PC-3 (cell line): ENCODE data around the gene SULT1A1.
"Not testable (repeated sequence)": the region's sequence is repeated elsewhere in the genome, so short reads cannot be mapped to it uniquely, and the experiment has no call there.

Experiments used
- CTCF ChIP-seq: fragments of 300-600 bp; sonication (generic); conservative IDR thresholded peaks from 2 replicates; pipeline ENCODE4 v1.5.1; 2017; ENCODE audit warnings: antibody characterized with exemption, low read depth, mild to moderate bottlenecking, low read length
- EZH2 ChIP-seq: fragments of 300-600 bp; sonication (generic); IDR thresholded peaks from one replicate; pipeline ENCODE4 v1.6.1; 2017; ENCODE audit warnings: antibody characterized with exemption, mild to moderate bottlenecking, low read length; ENCODE audit not compliant: unreplicated experiment
- EZH2phosphoT487 ChIP-seq: fragments of 300-600 bp; sonication (generic); IDR thresholded peaks from 2 replicates; pipeline ENCODE4 v1.6.1; 2018; ENCODE audit warnings: mild to moderate bottlenecking, antibody characterized with exemption, low read length, borderline replicate concordance

GRCh38 chr16:28600965-28601364 is 8.9 kb downstream of the SULT1A1 start:
- TF ChIP-seq CTCF, EZH2, EZH2phosphoT487: not testable (repeated sequence)
